ENCODE measurements around the gene ZMIZ1.
A peak's percentile ranks its signal among the peaks of the same experiment; 100 is the strongest.

The ZMIZ1 gene

DNA sequence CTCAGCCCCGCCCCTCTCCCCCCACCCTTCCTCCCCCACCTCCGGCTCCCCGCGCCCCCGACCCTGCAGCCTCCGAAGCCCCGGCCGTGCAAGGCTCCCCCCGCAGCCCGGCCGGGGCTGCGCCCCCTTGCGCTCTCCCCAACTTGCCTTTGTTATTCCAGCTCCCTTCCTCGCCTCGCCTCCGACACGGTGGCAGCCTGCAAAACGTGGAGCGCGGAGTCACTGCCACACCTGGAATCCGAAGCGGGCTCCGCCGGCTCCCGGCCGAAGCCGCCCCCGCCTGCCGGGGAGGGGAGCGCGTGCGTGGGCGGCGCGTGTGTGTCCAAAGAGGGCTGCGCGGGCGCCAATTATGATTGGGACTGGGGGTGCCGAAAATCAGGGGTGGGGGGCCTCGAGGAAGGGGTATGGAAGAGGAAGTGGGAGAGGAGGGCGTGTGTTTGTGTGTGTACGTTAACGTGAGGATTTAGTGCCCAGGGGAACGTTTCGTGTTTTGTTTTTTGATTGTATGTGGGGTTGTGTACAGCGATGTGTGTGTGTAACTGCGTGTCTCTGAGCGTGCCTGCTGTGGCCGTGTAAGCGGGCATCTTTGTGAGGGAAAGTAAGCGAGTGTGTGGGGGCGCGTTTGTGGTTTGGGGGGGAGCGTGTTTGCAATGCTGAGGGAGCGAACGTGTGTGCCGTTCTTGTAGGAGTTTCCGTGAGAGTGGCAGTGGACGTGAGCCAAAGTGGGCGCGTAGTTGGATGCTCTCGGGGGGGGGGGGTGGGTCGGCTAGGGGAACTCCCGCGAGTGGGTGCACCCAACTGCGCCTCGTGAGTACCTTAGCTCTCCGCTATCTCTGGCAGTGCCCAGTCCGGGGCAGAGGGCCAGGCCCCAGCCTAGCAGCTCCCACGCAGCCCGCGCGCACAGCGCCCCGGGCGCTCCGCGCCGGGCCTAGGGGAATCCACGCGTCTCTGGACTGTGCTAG lies 1.2 kb upstream of the ZMIZ1 start (continued):
- peak; percentile 46; the same call in 1 of the 2 replicates for TF ChIP-seq OSR2 (tag by site-specific recombination; IDR thresholded peaks at IDR 0.05)
- TF ChIP-seq ZNF404 (tag by site-specific recombination; IDR thresholded peaks at IDR 0.05): no peak
- TF ChIP-seq, protein P1, sequence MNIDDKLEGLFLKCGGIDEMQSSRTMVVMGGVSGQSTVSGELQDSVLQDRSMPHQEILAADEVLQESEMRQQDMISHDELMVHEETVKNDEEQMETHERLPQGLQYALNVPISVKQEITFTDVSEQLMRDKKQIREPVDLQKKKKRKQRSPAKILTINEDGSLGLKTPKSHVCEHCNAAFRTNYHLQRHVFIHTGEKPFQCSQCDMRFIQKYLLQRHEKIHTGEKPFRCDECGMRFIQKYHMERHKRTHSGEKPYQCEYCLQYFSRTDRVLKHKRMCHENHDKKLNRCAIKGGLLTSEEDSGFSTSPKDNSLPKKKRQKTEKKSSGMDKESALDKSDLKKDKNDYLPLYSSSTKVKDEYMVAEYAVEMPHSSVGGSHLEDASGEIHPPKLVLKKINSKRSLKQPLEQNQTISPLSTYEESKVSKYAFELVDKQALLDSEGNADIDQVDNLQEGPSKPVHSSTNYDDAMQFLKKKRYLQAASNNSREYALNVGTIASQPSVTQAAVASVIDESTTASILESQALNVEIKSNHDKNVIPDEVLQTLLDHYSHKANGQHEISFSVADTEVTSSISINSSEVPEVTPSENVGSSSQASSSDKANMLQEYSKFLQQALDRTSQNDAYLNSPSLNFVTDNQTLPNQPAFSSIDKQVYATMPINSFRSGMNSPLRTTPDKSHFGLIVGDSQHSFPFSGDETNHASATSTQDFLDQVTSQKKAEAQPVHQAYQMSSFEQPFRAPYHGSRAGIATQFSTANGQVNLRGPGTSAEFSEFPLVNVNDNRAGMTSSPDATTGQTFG (tag by site-specific recombination; IDR thresholded peaks at IDR 0.05; ENCODE audit: borderline replicate concordance): no peak
- TF ChIP-seq GLIS1 (tag by site-specific recombination; IDR thresholded peaks at IDR 0.05): peak; percentile 44
- no peak for TF ChIP-seq ZNF138 (tag by site-specific recombination; IDR thresholded peaks at IDR 0.05; ENCODE audit: borderline replicate concordance)
- TF ChIP-seq KLF16 (tag by site-specific recombination; IDR thresholded peaks at IDR 0.05): peak; percentile 91
- 0 out of 2 replicates have a peak, but pooled peaks have one; percentile 76 for TF ChIP-seq BCL11A (tag by site-specific recombination; IDR thresholded peaks at IDR 0.05; ENCODE audit: low read depth)
- TF ChIP-seq ZBTB1 (tag by site-specific recombination; IDR thresholded peaks at IDR 0.05): no peak
- 0 out of 2 replicates have a peak, but pooled peaks have one; percentile 13 for TF ChIP-seq ZNF701 (tag by site-specific recombination; IDR thresholded peaks at IDR 0.05)
- no peak for TF ChIP-seq SALL2 (tag by site-specific recombination; IDR thresholded peaks at IDR 0.05; ENCODE audit: borderline replicate concordance)
- no peak for TF ChIP-seq ZNF555 (tag by site-specific recombination; conservative IDR thresholded peaks at IDR 0.05)
- TF ChIP-seq ZNF768 (tag by site-specific recombination; IDR thresholded peaks at IDR 0.05): no peak
- TF ChIP-seq ZNF433 (tag by site-specific recombination; IDR thresholded peaks at IDR 0.05; ENCODE audit: low read depth): no peak
- no peak for TF ChIP-seq ZNF776 (tag by site-specific recombination; IDR thresholded peaks at IDR 0.05; ENCODE audit: borderline replicate concordance)
- TF ChIP-seq, protein P2, sequence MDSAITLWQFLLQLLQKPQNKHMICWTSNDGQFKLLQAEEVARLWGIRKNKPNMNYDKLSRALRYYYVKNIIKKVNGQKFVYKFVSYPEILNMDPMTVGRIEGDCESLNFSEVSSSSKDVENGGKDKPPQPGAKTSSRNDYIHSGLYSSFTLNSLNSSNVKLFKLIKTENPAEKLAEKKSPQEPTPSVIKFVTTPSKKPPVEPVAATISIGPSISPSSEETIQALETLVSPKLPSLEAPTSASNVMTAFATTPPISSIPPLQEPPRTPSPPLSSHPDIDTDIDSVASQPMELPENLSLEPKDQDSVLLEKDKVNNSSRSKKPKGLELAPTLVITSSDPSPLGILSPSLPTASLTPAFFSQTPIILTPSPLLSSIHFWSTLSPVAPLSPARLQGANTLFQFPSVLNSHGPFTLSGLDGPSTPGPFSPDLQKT (IDR thresholded peaks at IDR 0.05; ENCODE audit: borderline replicate concordance, low read depth, low read length): no peak
- peak; percentile 93 for TF ChIP-seq ZBTB8A (tag by site-specific recombination; IDR thresholded peaks at IDR 0.05)
- TF ChIP-seq ZIC2 (tag by site-specific recombination; IDR thresholded peaks at IDR 0.05): peak; percentile 34
- peak; percentile 47; the same call in 1 of the 2 replicates for TF ChIP-seq FEZF1 (tag by site-specific recombination; IDR thresholded peaks at IDR 0.05)
- no peak for TF ChIP-seq ZNF426 (tag by site-specific recombination; IDR thresholded peaks at IDR 0.05)

DNA sequence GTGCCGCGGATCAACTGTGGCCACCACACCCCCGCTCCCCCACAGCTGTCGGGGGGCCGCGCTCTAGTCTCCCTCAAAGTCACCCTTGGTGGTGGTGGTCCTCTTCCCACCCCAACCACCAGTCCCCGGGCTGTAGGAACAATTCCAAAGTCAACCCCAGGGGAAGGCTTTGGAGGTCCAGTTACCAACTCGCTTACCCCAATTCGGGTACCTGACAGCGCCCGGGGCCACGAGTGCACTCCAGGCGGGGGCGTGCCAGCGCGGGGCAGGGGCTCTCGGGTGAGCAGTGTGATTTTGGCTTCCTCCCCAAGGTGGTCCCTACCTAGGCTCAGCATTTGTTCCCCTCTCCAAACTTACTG lies 584 bp upstream of the ZMIZ1 start:
- Histone ChIP-seq H3K4me1 (ENCODE audit: control insufficient read depth, insufficient read depth, low read length) (peaks cover 7% of the 10 kb centered on the region), H3K36me3 (ENCODE audit: control insufficient read depth in 2 of 2, insufficient read depth in 1 of 2, low read length in 2 of 2) (no peaks in the 10 kb centered on the region), H3K4me3 (ENCODE audit: low read depth, low read length) (peak overlapping the region; percentile 24), H3K9me3 (ENCODE audit: control insufficient read depth, insufficient read depth, low read depth, low read length) (no peaks in the 10 kb centered on the region), H3K27ac (ENCODE audit: extremely low read depth, low read depth, low read length) (no peak overlapping the region; the same call in 1 of the 2 replicates)
- ChIA-PET POLR2A (no interaction called here), CTCF (interaction anchor here (3.9 kb wide), 1 partner anchor 127 kb away, joined by 19 read pairs; no protein-coding TSS in a partner anchor)
- 0 out of 2 replicates have a peak, but pooled peaks have one; percentile 39 for TF ChIP-seq ZBTB48 (tag by site-specific recombination; IDR thresholded peaks at IDR 0.05)
- TF ChIP-seq GLIS2 (tag by site-specific recombination; IDR thresholded peaks at IDR 0.05): peak; percentile 72
- TF ChIP-seq, protein P3, sequence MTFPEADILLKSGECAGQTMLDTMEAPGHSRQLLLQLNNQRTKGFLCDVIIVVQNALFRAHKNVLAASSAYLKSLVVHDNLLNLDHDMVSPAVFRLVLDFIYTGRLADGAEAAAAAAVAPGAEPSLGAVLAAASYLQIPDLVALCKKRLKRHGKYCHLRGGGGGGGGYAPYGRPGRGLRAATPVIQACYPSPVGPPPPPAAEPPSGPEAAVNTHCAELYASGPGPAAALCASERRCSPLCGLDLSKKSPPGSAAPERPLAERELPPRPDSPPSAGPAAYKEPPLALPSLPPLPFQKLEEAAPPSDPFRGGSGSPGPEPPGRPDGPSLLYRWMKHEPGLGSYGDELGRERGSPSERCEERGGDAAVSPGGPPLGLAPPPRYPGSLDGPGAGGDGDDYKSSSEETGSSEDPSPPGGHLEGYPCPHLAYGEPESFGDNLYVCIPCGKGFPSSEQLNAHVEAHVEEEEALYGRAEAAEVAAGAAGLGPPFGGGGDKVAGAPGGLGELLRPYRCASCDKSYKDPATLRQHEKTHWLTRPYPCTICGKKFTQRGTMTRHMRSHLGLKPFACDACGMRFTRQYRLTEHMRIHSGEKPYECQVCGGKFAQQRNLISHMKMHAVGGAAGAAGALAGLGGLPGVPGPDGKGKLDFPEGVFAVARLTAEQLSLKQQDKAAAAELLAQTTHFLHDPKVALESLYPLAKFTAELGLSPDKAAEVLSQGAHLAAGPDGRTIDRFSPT (tag by site-specific recombination; IDR thresholded peaks at IDR 0.05): no peak
- TF ChIP-seq ZNF404 (tag by site-specific recombination; IDR thresholded peaks at IDR 0.05): no peak
- 0 out of 2 replicates have a peak, but pooled peaks have one; percentile 3 for TF ChIP-seq ZFHX2 (tag by site-specific recombination; conservative IDR thresholded peaks at IDR 0.05)
- peak; percentile 63 for TF ChIP-seq KLF9 (tag by site-specific recombination; IDR thresholded peaks at IDR 0.05; ENCODE audit: low read depth)
- TF ChIP-seq ZNF19 (tag by site-specific recombination; IDR thresholded peaks at IDR 0.05; ENCODE audit: low read depth): no peak
- TF ChIP-seq, protein P4, sequence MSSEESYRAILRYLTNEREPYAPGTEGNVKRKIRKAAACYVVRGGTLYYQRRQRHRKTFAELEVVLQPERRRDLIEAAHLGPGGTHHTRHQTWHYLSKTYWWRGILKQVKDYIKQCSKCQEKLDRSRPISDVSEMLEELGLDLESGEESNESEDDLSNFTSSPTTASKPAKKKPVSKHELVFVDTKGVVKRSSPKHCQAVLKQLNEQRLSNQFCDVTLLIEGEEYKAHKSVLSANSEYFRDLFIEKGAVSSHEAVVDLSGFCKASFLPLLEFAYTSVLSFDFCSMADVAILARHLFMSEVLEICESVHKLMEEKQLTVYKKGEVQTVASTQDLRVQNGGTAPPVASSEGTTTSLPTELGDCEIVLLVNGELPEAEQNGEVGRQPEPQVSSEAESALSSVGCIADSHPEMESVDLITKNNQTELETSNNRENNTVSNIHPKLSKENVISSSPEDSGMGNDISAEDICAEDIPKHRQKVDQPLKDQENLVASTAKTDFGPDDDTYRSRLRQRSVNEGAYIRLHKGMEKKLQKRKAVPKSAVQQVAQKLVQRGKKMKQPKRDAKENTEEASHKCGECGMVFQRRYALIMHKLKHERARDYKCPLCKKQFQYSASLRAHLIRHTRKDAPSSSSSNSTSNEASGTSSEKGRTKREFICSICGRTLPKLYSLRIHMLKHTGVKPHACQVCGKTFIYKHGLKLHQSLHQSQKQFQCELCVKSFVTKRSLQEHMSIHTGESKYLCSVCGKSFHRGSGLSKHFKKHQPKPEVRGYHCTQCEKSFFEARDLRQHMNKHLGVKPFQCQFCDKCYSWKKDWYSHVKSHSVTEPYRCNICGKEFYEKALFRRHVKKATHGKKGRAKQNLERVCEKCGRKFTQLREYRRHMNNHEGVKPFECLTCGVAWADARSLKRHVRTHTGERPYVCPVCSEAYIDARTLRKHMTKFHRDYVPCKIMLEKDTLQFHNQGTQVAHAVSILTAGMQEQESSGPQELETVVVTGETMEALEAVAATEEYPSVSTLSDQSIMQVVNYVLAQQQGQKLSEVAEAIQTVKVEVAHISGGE (tag by site-specific recombination; conservative IDR thresholded peaks at IDR 0.05; ENCODE audit: low read depth): no peak

All from HEK293 (cell line).